ENCODE data around the gene RBM47.

The RBM47 gene

DNA sequence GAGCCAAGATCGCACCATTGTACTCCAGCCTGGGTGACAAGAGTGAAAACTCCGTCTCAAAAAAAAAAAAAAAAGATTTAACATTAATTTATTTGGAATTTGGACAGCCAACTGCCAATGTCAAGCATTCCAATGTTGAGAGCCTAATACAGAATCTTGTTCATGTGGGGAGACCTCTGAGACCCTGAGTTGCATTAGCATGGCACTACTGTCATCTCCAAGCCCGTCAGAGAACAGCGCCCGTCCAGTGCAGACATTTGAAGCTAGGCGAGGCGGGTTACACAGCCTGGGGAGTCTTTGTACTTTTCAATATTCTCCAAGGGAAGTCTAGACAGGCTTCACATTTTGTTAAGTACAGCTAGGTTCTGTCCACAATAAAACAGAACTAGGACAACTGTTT lies 167.8 kb downstream of the RBM47 start:
- TF ChIP-seq, protein P1, sequence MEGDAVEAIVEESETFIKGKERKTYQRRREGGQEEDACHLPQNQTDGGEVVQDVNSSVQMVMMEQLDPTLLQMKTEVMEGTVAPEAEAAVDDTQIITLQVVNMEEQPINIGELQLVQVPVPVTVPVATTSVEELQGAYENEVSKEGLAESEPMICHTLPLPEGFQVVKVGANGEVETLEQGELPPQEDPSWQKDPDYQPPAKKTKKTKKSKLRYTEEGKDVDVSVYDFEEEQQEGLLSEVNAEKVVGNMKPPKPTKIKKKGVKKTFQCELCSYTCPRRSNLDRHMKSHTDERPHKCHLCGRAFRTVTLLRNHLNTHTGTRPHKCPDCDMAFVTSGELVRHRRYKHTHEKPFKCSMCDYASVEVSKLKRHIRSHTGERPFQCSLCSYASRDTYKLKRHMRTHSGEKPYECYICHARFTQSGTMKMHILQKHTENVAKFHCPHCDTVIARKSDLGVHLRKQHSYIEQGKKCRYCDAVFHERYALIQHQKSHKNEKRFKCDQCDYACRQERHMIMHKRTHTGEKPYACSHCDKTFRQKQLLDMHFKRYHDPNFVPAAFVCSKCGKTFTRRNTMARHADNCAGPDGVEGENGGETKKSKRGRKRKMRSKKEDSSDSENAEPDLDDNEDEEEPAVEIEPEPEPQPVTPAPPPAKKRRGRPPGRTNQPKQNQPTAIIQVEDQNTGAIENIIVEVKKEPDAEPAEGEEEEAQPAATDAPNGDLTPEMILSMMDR (conservative IDR thresholded peaks at IDR 0.05; ENCODE audit: control insufficient read depth, insufficient read depth, low read depth, low read length), result no peak
- no peak for DNase-seq (ENCODE audit: low read depth)
- H3K4me3 ChIP-seq (ENCODE audit: control insufficient read depth, low read depth, low read length), result no peak overlapping the region

DNA sequence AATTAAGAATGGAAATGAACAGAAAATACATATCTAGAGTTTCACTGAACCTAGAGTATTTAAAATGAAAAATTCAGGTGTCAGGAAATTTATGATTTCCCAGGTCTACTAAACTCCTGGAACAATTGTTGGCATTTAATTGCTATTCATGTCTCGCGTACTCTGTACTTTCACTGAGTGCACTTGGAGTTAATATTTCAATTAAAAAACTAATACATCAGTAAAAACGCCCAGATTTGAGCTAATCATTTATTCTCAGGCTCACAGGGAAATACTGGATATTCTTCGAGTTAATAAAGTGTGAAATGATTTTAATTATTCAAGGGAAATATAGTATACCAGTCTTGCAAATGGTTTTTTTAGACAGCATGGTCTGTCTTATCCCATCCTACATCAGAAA lies 168.6 kb downstream of the RBM47 start:
- DNase-seq (ENCODE audit: low read depth), result no peak
- H3K4me3 ChIP-seq (ENCODE audit: control insufficient read depth, low read depth, low read length), result no peak overlapping the region
- TF ChIP-seq, protein P1 (conservative IDR thresholded peaks at IDR 0.05; ENCODE audit: control insufficient read depth, insufficient read depth, low read depth, low read length), result no peak

DNA sequence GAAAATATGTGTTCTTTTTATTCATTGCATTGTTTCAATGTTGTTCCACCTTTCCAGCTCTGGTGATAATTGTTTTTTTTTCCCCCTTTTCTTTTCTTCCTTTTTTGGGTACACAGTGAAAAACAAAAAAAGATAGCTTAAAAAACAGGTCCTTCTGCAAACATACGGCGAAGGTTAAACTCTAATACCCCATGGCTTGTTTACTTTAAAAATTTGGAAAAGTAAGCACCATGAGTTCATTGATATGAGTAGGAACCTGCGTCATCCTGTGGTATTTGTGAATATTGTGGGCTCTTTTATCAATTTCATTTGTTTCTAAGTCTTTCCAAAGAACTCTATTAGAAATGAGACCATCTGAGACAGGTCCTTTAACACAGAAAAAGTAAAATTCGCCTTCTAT lies 171.0 kb downstream of the RBM47 start:
- no peak overlapping the region for H3K4me3 ChIP-seq (ENCODE audit: control insufficient read depth, low read depth, low read length)

DNA sequence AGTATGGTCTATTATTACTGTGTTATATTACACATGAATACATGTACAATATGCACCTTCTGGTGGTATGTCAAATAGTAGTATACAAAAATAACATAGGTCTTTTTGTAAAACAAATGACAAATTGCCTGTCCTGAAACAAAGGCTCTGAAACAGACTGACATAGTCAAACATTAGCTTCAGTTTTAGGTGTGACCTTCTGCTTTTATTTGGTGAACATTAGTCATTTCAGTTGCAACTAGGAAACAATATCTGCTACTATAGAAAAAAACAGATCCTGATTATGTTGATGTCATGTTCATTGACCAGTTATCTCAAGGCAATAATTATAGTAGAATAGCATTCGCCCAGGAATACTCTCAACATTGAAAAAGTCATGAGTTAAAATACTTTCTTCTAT lies 171.6 kb downstream of the RBM47 start:
- TF ChIP-seq, protein P1 (conservative IDR thresholded peaks at IDR 0.05; ENCODE audit: control insufficient read depth, insufficient read depth, low read depth, low read length), result no peak
- DNase-seq (ENCODE audit: low read depth), result no peak
- no peak overlapping the region for H3K4me3 ChIP-seq (ENCODE audit: control insufficient read depth, low read depth, low read length)

More for the DNA sequence above, 171.0 kb downstream of the RBM47 start:
- no peak for DNase-seq (ENCODE audit: low read depth)
- TF ChIP-seq, protein P1 (conservative IDR thresholded peaks at IDR 0.05; ENCODE audit: control insufficient read depth, insufficient read depth, low read depth, low read length), result no peak

DNA sequence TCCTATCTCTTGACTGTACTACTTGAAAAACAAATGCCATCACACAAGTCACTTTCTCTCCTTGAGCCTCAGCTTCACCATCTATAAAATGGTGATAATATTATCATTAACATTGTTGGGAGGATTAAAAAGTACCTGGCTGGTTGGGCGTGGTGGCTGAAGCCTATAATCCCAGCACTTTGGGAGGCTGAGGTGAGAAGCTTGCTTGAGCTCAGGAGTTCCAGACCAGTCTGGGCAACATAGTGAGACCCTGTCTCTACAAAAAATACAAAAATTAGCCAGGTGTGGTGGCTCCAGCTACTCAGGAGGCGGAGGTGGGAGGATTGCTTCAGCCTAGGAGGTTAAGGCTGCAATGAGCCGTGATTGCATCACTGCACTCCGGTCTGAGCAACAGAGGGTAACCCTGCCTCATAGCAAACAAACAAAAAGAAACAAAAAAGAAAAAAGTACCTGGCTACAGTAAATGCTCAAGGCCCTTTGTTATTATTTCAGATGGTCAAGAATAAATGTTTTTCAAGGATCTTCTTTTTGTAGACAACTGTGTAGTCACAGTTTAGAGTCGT lies 174.2 kb downstream of the RBM47 start:
- peak; percentile 8 for DNase-seq (ENCODE audit: low read depth)
- TF ChIP-seq, protein P1 (conservative IDR thresholded peaks at IDR 0.05; ENCODE audit: control insufficient read depth, insufficient read depth, low read depth, low read length), result no peak

DNA sequence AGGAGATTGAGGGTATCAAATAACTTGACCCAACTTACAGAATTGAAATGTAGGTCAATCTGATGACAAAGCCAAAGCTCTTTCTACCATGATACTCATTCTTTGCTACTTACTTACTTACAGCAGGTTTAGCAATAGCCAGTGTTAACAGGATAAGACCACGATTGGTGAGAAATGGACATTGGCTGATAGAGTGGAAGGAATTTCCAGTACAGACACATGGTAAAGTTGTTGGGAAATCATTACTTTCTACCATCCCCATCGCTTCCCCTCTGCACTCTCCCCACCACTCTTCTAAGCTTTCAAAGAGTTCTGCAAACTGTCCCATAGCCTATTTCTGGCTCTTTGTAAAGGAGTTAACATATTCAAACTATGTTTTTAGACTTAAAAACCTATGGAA lies 174.8 kb downstream of the RBM47 start:
- peak; percentile 7 for DNase-seq (ENCODE audit: low read depth)

More for the DNA sequence above, 174.2 kb downstream of the RBM47 start:
- H3K4me3 ChIP-seq (ENCODE audit: control insufficient read depth, low read depth, low read length), result no peak overlapping the region

More for the DNA sequence above, 174.8 kb downstream of the RBM47 start:
- H3K4me3 ChIP-seq (ENCODE audit: control insufficient read depth, low read depth, low read length), result no peak overlapping the region
- TF ChIP-seq, protein P1 (conservative IDR thresholded peaks at IDR 0.05; ENCODE audit: control insufficient read depth, insufficient read depth, low read depth, low read length), result no peak

Measured in fibroblast of mammary gland (primary cell).